DOHH2 (cell line): ENCODE measurements around the gene LMOD3.

Experiments
- H3F3A ChIP-seq: fragments of 200-600 bp; sonication (generic), shearing (Covaris generic); 2 replicates; pipeline ENCODE4 v1.6.0; 2016; ENCODE audit warnings: antibody characterized with exemption, mild to moderate bottlenecking; ENCODE audit not compliant: control insufficient read depth, insufficient read depth
- H3K27ac ChIP-seq: fragments of 200-600 bp; sonication (generic); 2 replicates; pipeline ENCODE4 v1.5.1; 2014; ENCODE audit warnings: low read depth, mild to moderate bottlenecking, low read length, moderate library complexity
- H3K27me3 ChIP-seq: fragments of 200-600 bp; sonication (generic); 2 replicates; pipeline ENCODE4 v1.6.1; 2014; ENCODE audit warnings: mild to moderate bottlenecking, low read length, mixed read lengths; ENCODE audit not compliant: control insufficient read depth
- H3K36me3 ChIP-seq: fragments of 200-600 bp; sonication (generic); 2 replicates; pipeline ENCODE4 v1.6.1; 2014; ENCODE audit warnings: mild to moderate bottlenecking, low read length, moderate library complexity, mixed read lengths; ENCODE audit not compliant: control insufficient read depth
- H3K4me1 ChIP-seq: fragments of 200-600 bp; sonication (generic); 2 replicates; pipeline ENCODE4 v1.6.1; 2014; ENCODE audit warnings: mild to moderate bottlenecking, low read length, mixed read lengths; ENCODE audit not compliant: control insufficient read depth
- H3K4me2 ChIP-seq: fragments of 200-600 bp; sonication (generic); 2 replicates; pipeline ENCODE4 v1.6.0; 2014; ENCODE audit warnings: mild to moderate bottlenecking, low read length, moderate library complexity
- H3K4me3 ChIP-seq: fragments of 200-600 bp; sonication (generic); 2 replicates; pipeline ENCODE4 v1.5.1; 2014; ENCODE audit warnings: mild to moderate bottlenecking, low read length, mixed read lengths
- H3K79me2 ChIP-seq: fragments of 200-600 bp; sonication (generic); 2 replicates; pipeline ENCODE4 v1.6.1; 2014; ENCODE audit warnings: mild to moderate bottlenecking, low read length, mixed read lengths; ENCODE audit not compliant: control insufficient read depth
- H3K9me2 ChIP-seq: fragments of 200-600 bp; sonication (generic); replicated peaks from 2 replicates; pipeline ENCODE4 v1.6.1; 2014; ENCODE audit warnings: mild to moderate bottlenecking, low read length, mixed read lengths; ENCODE audit not compliant: control insufficient read depth
- H3K9me3 ChIP-seq: fragments of 200-600 bp; sonication (generic); 2 replicates; pipeline ENCODE4 v1.6.1; 2014; ENCODE audit warnings: antibody characterized with exemption, low read length, mixed read lengths; ENCODE audit not compliant: control insufficient read depth, insufficient read depth
- H4K20me1 ChIP-seq: fragments of 200-600 bp; sonication (generic); 2 replicates; pipeline ENCODE4 v1.6.0; 2014; ENCODE audit warnings: low read depth, mild to moderate bottlenecking, antibody characterized with exemption, low read length, moderate library complexity; ENCODE audit not compliant: control insufficient read depth, insufficient read depth
- CTCF ChIP-seq: fragments of 200-600 bp; sonication (generic); IDR thresholded peaks from one replicate; pipeline ENCODE4 v1.5.1; 2014; ENCODE audit warnings: antibody characterized with exemption, mild to moderate bottlenecking, low read depth, low read length; ENCODE audit not compliant: poor library complexity, severe bottlenecking
- EZH2phosphoT487 ChIP-seq: fragments of 200-600 bp; sonication (generic); IDR thresholded peaks from 2 replicates; pipeline ENCODE4 v1.6.1; 2017; ENCODE audit warnings: borderline replicate concordance, mild to moderate bottlenecking, antibody characterized with exemption, low read length, moderate library complexity, mixed read lengths

The LMOD3 gene

GRCh38 chr3:69160525-69160924, 38.1 kb upstream of the LMOD3 start:
- H3K9me2 ChIP-seq, result no peaks in the 10 kb centered on the region
- no peaks in the 10 kb centered on the region for H3K36me3 ChIP-seq
- no peaks in the 10 kb centered on the region for H3K79me2 ChIP-seq
- H3F3A ChIP-seq, result no peaks in the 10 kb centered on the region
- no peaks in the 10 kb centered on the region for H4K20me1 ChIP-seq
- H3K9me3 ChIP-seq, result no peaks in the 10 kb centered on the region
- no peaks in the 10 kb centered on the region for H3K4me1 ChIP-seq
- H3K4me2 ChIP-seq, result no peak overlapping the region
- H3K4me3 ChIP-seq, result no peak overlapping the region
- no peak for TF ChIP-seq EZH2phosphoT487
- TF ChIP-seq CTCF, result no peak
- H3K27me3 ChIP-seq, result peaks cover 7% of the 10 kb centered on the region; the same call in 1 of the 2 replicates
- no peak overlapping the region for H3K27ac ChIP-seq

- no peaks in the 10 kb centered on the region for H3K4me1 ChIP-seq
- no peaks in the 10 kb centered on the region for H3K36me3 ChIP-seq
- TF ChIP-seq CTCF (no peak), EZH2phosphoT487 (no peak)
- no peaks in the 10 kb centered on the region for H4K20me1 ChIP-seq
- H3K4me3 ChIP-seq, result no peak overlapping the region
- no peaks in the 10 kb centered on the region for H3F3A ChIP-seq
- no peak overlapping the region for H3K27ac ChIP-seq
- H3K4me2 ChIP-seq, result no peak overlapping the region
- H3K9me2 ChIP-seq, result no peaks in the 10 kb centered on the region
- no peaks in the 10 kb centered on the region for H3K9me3 ChIP-seq
- no peaks in the 10 kb centered on the region for H3K79me2 ChIP-seq
- H3K27me3 ChIP-seq, result peaks cover 7% of the 10 kb centered on the region; the same call in 1 of the 2 replicates
Observed at GRCh38 chr3:69160107-69160506, 37.7 kb upstream of the LMOD3 start.

GRCh38 chr3:69149586-69149985, 27.2 kb upstream of the LMOD3 start:
- H3K9me3 ChIP-seq, result no peaks in the 10 kb centered on the region
- 0 out of 2 replicates have a peak, but pooled peaks cover 3% of the 10 kb centered on the region for H3K4me1 ChIP-seq
- no peaks in the 10 kb centered on the region for H3K79me2 ChIP-seq
- H3K27me3 ChIP-seq, result no peaks in the 10 kb centered on the region; the same call in 1 of the 2 replicates
- no peaks in the 10 kb centered on the region for H3K36me3 ChIP-seq
- H4K20me1 ChIP-seq, result no peaks in the 10 kb centered on the region
- H3K4me2 ChIP-seq, result no peak overlapping the region
- H3F3A ChIP-seq, result no peaks in the 10 kb centered on the region
- no peak overlapping the region for H3K4me3 ChIP-seq
- TF ChIP-seq CTCF (no peak), EZH2phosphoT487 (no peak)
- no peak overlapping the region for H3K27ac ChIP-seq
- H3K9me2 ChIP-seq, result no peaks in the 10 kb centered on the region

GRCh38 chr3:69145688-69146087, 23.3 kb upstream of the LMOD3 start:
- Histone ChIP-seq H3K36me3 (no peaks in the 10 kb centered on the region), H3K4me3 (no peak overlapping the region), H4K20me1 (no peaks in the 10 kb centered on the region), H3K27me3 (peaks cover 7% of the 10 kb centered on the region), H3K27ac (no peak overlapping the region), H3K4me2 (no peak overlapping the region), H3K79me2 (no peaks in the 10 kb centered on the region), H3K4me1 (no peaks in the 10 kb centered on the region), H3F3A (no peaks in the 10 kb centered on the region), H3K9me3 (no peaks in the 10 kb centered on the region), H3K9me2 (no peaks in the 10 kb centered on the region)
- no peak for TF ChIP-seq EZH2phosphoT487
- TF ChIP-seq CTCF, result no peak
